K562 (cell line): Measurements from ENCODE around the gene ANO2. TPM values are rescaled to one million over a fixed set of nuclear protein-coding genes. Genes with fewer than 3 reads are reported as not detected.

Experiments
- ATAC-seq: fragments of 200-7000 bp; cut with Tn5 transposase; 3 replicates; pipeline ENCODE4 v1.9.1; 2020; ENCODE audit warnings: moderate library complexity
- BruUV-seq: library from RNA; stranded (reverse); fragments of 400-500 nt; replicated peaks from 2 replicates; lab custom pipeline; 2021; lab: Mats Ljungman, UMichigan
- CTCF ChIA-PET: fragments of 300-600 bp; formaldehyde crosslinking; extraction: SDS; loops from one replicate; lab custom pipeline; 2021; ENCODE audit warnings: low intra/inter-chr PET ratio; lab: Yijun Ruan, JAX
- POLR2A ChIA-PET: fragments of 300-600, 350-650 bp; sonication (Branson Sonifier 250); formaldehyde crosslinking; extraction: SDS; loops from one replicate; lab custom pipeline; 2021; ENCODE audit warnings: antibody characterized with exemption, inconsistent platforms; lab: Yijun Ruan, JAX
- DNase-seq, 4 experiments: peaks; one replicate each; pipeline versions ENCODE4 v3.0.0 to v3.0.0-alpha.2; 2011 to 2018; ENCODE audit warnings: low spot score in 3 of 4, mixed read lengths in 3 of 4; ENCODE audit errors: extremely low read depth in 1 of 4
- FAIRE-seq: peaks from 2 replicates; lab custom pipeline; 2011; peaks lifted over from hg19 to GRCh38; lab: Jason Lieb, UNC
- H2AFZ ChIP-seq: 2 replicates; pipeline ENCODE4 v1.6.0; 2011; ENCODE audit warnings: low read depth, low read length, control low read depth, inconsistent platforms
- H3K27ac ChIP-seq: fragments of 200-600 bp; 3 replicates; pipeline ENCODE4 v1.8.0; 2011; ENCODE audit warnings: low read depth, mild to moderate bottlenecking, control low read depth, inconsistent platforms, low read length, moderate library complexity, mixed read lengths; ENCODE audit errors: extremely low read depth
- H3K27me3 ChIP-seq, 2 experiments: fragments of 300-600 bp in 1 of 2; 2 replicates in 1 of 2; 3 replicates in 1 of 2; pipeline versions ENCODE4 v1.6.0 to v1.8.0; 2011; ENCODE audit warnings: inconsistent platforms in 2 of 2, low read length in 2 of 2, mild to moderate bottlenecking in 1 of 2, mixed read lengths in 1 of 2, moderate library complexity in 1 of 2; ENCODE audit not compliant: control insufficient read depth in 2 of 2, insufficient read depth in 2 of 2
- H3K36me3 ChIP-seq: fragments of 300-600 bp; 3 replicates; pipeline ENCODE4 v1.8.0; 2011; ENCODE audit warnings: mild to moderate bottlenecking, low read length, inconsistent platforms; ENCODE audit not compliant: control insufficient read depth, insufficient read depth
- H3K4me1 ChIP-seq, 2 experiments: fragments of 200-600 bp in 1 of 2; replicated peaks in 1 of 2; 2 replicates in 1 of 2; 3 replicates in 1 of 2; pipeline versions ENCODE4 v1.5.1 to v1.8.0; 2011; ENCODE audit warnings: inconsistent platforms in 2 of 2, low read length in 2 of 2, mild to moderate bottlenecking in 1 of 2, mixed read lengths in 1 of 2, moderate library complexity in 1 of 2; ENCODE audit not compliant: control insufficient read depth in 2 of 2, insufficient read depth in 2 of 2
- H3K4me2 ChIP-seq: 2 replicates; pipeline ENCODE4 v1.6.1; 2011; ENCODE audit warnings: low read length, control low read depth, inconsistent platforms, mixed read lengths; ENCODE audit not compliant: insufficient read depth
- H3K4me3 ChIP-seq: fragments of 200-600 bp; sonication (generic), shearing (Covaris generic); 2 replicates; pipeline ENCODE4 v1.5.1; 2016; ENCODE audit warnings: control low read depth, inconsistent platforms
- H3K79me2 ChIP-seq: fragments of 200-600 bp; 3 replicates; pipeline ENCODE4 v1.8.0; 2011; ENCODE audit warnings: low read length, inconsistent platforms; ENCODE audit not compliant: control insufficient read depth, insufficient read depth
- H3K9ac ChIP-seq, 2 experiments: 2 replicates each; pipeline versions ENCODE4 v1.6.0 to v1.6.1; 2011; ENCODE audit warnings: low read depth in 2 of 2, low read length in 2 of 2, control low read depth in 1 of 2, inconsistent platforms in 1 of 2, mild to moderate bottlenecking in 1 of 2, mixed read lengths in 1 of 2; ENCODE audit not compliant: insufficient read depth in 1 of 2
- H3K9me1 ChIP-seq: one replicate; pipeline ENCODE4 v1.6.0; 2011; ENCODE audit warnings: inconsistent platforms, mild to moderate bottlenecking, low read length, moderate library complexity; ENCODE audit not compliant: control insufficient read depth, insufficient read depth
- H3K9me3 ChIP-seq: replicated peaks from 2 replicates; pipeline ENCODE4 v1.5.1; 2011; ENCODE audit warnings: low read depth, low read length, inconsistent platforms; ENCODE audit not compliant: control insufficient read depth, insufficient read depth
- H4K20me1 ChIP-seq: replicated peaks from 2 replicates; pipeline ENCODE4 v1.6.1; 2011; ENCODE audit warnings: low read length, inconsistent platforms, mixed read lengths; ENCODE audit not compliant: control insufficient read depth, insufficient read depth
- BRD4 ChIP-seq: fragments of 200-600 bp; sonication (generic); IDR thresholded peaks from 2 replicates; pipeline ENCODE4 v1.6.1; 2017; ENCODE audit warnings: inconsistent platforms
- FOS ChIP-seq: IDR thresholded peaks from 3 replicates; pipeline ENCODE4 v1.6.1; 2011; ENCODE audit not compliant: insufficient read length; ENCODE audit errors: extremely low read depth
- MCM7 ChIP-seq, 2 experiments: fragments of 450-650 bp; IDR thresholded peaks; 2 replicates each; pipeline ENCODE4 v1.6.1; 2016 to 2018
- MTA3 ChIP-seq: fragments of 450-650 bp; formaldehyde crosslinking; IDR thresholded peaks from 2 replicates; pipeline ENCODE4 v1.6.1; 2017; ENCODE audit warnings: mild to moderate bottlenecking, borderline replicate concordance
- NCOR1 ChIP-seq: fragments of 450-650 bp; IDR thresholded peaks from 2 replicates; pipeline ENCODE4 v1.6.1; 2016; ENCODE audit warnings: mild to moderate bottlenecking, moderate library complexity
- PCBP2 ChIP-seq: fragments of 200-400 bp; formaldehyde crosslinking; IDR thresholded peaks from 2 replicates; pipeline ENCODE4 v1.6.1; 2018; ENCODE audit warnings: low read length, low read depth, mild to moderate bottlenecking, moderate library complexity; ENCODE audit not compliant: poor library complexity, severe bottlenecking
- PRPF4 ChIP-seq: fragments of 200-400 bp; formaldehyde crosslinking; IDR thresholded peaks from one replicate; pipeline ENCODE4 v1.6.1; 2017; ENCODE audit warnings: low read length, low read depth, mild to moderate bottlenecking; ENCODE audit not compliant: insufficient read depth, poor library complexity, severe bottlenecking
- WGBS: fragments of 100-300 bp; shearing (Covaris generic); methylation state at CpG from one replicate; pipeline ENCODE4 v1.1.6; 2016; ENCODE audit warnings: low coverage, mixed read lengths; ENCODE audit not compliant: insufficient coverage; ENCODE audit errors: missing lambda C conversion rate; 5-methylcytosine and 5-hydroxymethylcytosine counted together
- in situ Hi-C: fragments of 300-500 bp; cut with MboI; formaldehyde crosslinking; loops from 4 replicates; pipeline ENCODE4 v1.15.0; 2018; ENCODE audit warnings: inconsistent platforms, mixed read lengths
- intact Hi-C: fragments of 100-400 bp; cut with micrococcal nuclease; formaldehyde crosslinking; loops from 2 replicates; pipeline ENCODE4 v1.14.2; 2022
- polyA plus RNA-seq, 8 experiments: library from polyadenylated mRNA; depleted of rRNA in 4 of 8; stranded (reverse) in 5 of 8; unstranded in 3 of 8; fragments of >200 nt; fragmentation: Nextera tagmentation in 2 of 8; fragmentation: Illumina TruSeq in 1 of 8; extraction: Ambion mirVana in 2 of 8; extraction: Trizol in 1 of 8; gene quantifications; 2 replicates each; pipeline versions ENCODE4 v1.2.1 to v1.2.3, GENCODE V29; 2011 to 2014; ENCODE audit warnings: inconsistent platforms in 1 of 8, missing spikeins in 1 of 8
- total RNA-seq, 7 experiments: library from RNA; depleted of rRNA in 6 of 7; stranded (reverse); fragments of >200 nt in 6 of 7; fragmentation: Illumina TruSeq in 2 of 7; extraction: Trizol in 2 of 7; gene quantifications; 2 replicates each; pipeline versions ENCODE4 v1.2.1 to v1.2.3, GENCODE V29; 2011 to 2021; ENCODE audit warnings: low replicate concordance in 1 of 7
- TF ChIP-seq, protein P1 (sequence below): fragments of 450-650 bp; IDR thresholded peaks from 2 replicates; pipeline ENCODE4 v1.6.1; 2016; ENCODE audit warnings: low read depth, mild to moderate bottlenecking, moderate library complexity
- TF ChIP-seq, protein P2 (sequence below): fragments of 450-650 bp; IDR thresholded peaks from 2 replicates; pipeline ENCODE4 v1.6.1; 2016
- TF ChIP-seq, protein P3 (sequence below), 2 experiments: fragments of 450-650 bp; formaldehyde crosslinking in 1 of 2; IDR thresholded peaks; 2 replicates each; pipeline versions ENCODE4 v1.4.0 to v1.6.1; 2014 to 2020; ENCODE audit warnings: mild to moderate bottlenecking in 2 of 2, borderline replicate concordance in 1 of 2, low read depth in 1 of 2

Gene ANO2
- total and polyA plus RNA-seq, 9 of the 15 experiments (the other 6 are each of a cell fraction or from before 2014, with no cell fraction given): 0.64 TPM; not detected in 8

DNA sequence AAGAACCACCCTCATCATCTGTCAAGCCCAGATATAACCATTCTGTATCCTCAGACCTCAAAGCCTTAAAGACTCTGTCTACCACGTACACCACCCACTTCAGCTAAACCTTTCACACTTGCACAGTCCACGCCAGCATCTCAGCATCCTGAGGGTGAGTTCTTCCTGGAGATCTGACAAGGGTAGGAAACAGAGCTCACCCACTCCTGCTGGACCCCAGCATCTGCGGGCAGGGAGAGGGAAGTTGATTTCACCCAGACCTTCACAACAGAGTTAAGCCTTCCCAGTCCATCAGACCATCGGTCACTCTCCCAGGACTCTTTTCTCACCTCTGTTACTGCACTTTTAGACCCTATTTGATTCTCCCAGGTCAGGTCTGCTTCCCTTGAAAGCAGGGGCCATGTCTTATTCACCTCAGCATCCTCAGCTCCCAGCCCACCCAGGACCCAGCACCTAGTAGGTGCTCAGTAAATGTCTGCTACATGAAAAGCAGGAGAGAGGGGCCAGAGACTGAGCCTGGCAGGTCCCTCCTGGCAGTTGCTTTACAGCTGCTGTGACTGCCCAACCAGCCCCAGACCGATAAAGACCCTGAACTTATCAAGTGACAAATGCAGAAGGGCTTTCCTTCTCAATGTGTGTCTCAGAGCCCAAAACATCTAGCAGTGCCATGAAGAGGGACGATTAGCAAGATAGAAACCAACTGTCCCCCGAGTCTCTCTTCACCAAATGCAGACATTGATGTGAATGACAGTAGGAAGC is 34.1 kb downstream of the ANO2 start:
- CTCF ChIA-PET: no interaction called here
- WGBS: 0% methylated on average over 5 of the region's 7 CpGs
- BruUV-seq: no TSS peak
- TF ChIP-seq FOS: no peak
- no peak for TF ChIP-seq MCM7 (IDR thresholded peaks at IDR 0.05)
- no peak for TF ChIP-seq MTA3
- TF ChIP-seq, protein P1, sequence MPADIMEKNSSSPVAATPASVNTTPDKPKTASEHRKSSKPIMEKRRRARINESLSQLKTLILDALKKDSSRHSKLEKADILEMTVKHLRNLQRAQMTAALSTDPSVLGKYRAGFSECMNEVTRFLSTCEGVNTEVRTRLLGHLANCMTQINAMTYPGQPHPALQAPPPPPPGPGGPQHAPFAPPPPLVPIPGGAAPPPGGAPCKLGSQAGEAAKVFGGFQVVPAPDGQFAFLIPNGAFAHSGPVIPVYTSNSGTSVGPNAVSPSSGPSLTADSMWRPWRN: no peak
- TF ChIP-seq, protein P2, sequence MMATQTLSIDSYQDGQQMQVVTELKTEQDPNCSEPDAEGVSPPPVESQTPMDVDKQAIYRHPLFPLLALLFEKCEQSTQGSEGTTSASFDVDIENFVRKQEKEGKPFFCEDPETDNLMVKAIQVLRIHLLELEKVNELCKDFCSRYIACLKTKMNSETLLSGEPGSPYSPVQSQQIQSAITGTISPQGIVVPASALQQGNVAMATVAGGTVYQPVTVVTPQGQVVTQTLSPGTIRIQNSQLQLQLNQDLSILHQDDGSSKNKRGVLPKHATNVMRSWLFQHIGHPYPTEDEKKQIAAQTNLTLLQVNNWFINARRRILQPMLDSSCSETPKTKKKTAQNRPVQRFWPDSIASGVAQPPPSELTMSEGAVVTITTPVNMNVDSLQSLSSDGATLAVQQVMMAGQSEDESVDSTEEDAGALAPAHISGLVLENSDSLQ: no peak
- no peak for TF ChIP-seq PRPF4
- TF ChIP-seq NCOR1: no peak
- TF ChIP-seq, protein P3, sequence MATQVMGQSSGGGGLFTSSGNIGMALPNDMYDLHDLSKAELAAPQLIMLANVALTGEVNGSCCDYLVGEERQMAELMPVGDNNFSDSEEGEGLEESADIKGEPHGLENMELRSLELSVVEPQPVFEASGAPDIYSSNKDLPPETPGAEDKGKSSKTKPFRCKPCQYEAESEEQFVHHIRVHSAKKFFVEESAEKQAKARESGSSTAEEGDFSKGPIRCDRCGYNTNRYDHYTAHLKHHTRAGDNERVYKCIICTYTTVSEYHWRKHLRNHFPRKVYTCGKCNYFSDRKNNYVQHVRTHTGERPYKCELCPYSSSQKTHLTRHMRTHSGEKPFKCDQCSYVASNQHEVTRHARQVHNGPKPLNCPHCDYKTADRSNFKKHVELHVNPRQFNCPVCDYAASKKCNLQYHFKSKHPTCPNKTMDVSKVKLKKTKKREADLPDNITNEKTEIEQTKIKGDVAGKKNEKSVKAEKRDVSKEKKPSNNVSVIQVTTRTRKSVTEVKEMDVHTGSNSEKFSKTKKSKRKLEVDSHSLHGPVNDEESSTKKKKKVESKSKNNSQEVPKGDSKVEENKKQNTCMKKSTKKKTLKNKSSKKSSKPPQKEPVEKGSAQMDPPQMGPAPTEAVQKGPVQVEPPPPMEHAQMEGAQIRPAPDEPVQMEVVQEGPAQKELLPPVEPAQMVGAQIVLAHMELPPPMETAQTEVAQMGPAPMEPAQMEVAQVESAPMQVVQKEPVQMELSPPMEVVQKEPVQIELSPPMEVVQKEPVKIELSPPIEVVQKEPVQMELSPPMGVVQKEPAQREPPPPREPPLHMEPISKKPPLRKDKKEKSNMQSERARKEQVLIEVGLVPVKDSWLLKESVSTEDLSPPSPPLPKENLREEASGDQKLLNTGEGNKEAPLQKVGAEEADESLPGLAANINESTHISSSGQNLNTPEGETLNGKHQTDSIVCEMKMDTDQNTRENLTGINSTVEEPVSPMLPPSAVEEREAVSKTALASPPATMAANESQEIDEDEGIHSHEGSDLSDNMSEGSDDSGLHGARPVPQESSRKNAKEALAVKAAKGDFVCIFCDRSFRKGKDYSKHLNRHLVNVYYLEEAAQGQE (IDR thresholded peaks at IDR 0.05; ENCODE audit: borderline replicate concordance): no peak
- TF ChIP-seq, protein P3 (CRISPR knock-in tag; IDR thresholded peaks at IDR 0.05; ENCODE audit: low read depth): no peak
- no peak for TF ChIP-seq PCBP2
- TF ChIP-seq BRD4: no peak

More for the DNA sequence above, 34.1 kb downstream of the ANO2 start:
- peaks cover 0 to 19% of the 10 kb centered on the region in 2 experiments; a peak in 2 of 5 replicates for H3K27me3 ChIP-seq
- H3K27ac ChIP-seq: no peak overlapping the region
- H3K9me3 ChIP-seq: no peaks in the 10 kb centered on the region
- no peak for ATAC-seq
- in situ Hi-C loops: no loop called here
- DNase-seq: no peak
- no peaks in the 10 kb centered on the region for H3K9me1 ChIP-seq
- H2AFZ ChIP-seq: no peak overlapping the region
- no peaks in the 10 kb centered on the region for H3K4me1 ChIP-seq
- H3K4me3 ChIP-seq: no peak overlapping the region
- no peak overlapping the region for H3K4me2 ChIP-seq
- H3K79me2 ChIP-seq: no peaks in the 10 kb centered on the region
- H4K20me1 ChIP-seq: no peaks in the 10 kb centered on the region
- no peak for FAIRE-seq
- POLR2A ChIA-PET: interaction anchor here (0.5 kb wide), 1 partner anchor 32 kb away, joined by 3 read pairs; no protein-coding TSS in a partner anchor
- intact Hi-C loops: no loop called here
- H3K9ac ChIP-seq: no peak overlapping the region
- no peaks in the 10 kb centered on the region for H3K36me3 ChIP-seq
